GM18517 (cell line): ENCODE results near the gene SULF2.

Experiments
- ATAC-seq: cut with Tn5 transposase; IDR thresholded peaks from one replicate; pipeline ENCODE4 v1.9.1; 2021; ENCODE audit warnings: mild to moderate bottlenecking, moderate library complexity; ENCODE audit not compliant: unreplicated experiment

The SULF2 gene

DNA sequence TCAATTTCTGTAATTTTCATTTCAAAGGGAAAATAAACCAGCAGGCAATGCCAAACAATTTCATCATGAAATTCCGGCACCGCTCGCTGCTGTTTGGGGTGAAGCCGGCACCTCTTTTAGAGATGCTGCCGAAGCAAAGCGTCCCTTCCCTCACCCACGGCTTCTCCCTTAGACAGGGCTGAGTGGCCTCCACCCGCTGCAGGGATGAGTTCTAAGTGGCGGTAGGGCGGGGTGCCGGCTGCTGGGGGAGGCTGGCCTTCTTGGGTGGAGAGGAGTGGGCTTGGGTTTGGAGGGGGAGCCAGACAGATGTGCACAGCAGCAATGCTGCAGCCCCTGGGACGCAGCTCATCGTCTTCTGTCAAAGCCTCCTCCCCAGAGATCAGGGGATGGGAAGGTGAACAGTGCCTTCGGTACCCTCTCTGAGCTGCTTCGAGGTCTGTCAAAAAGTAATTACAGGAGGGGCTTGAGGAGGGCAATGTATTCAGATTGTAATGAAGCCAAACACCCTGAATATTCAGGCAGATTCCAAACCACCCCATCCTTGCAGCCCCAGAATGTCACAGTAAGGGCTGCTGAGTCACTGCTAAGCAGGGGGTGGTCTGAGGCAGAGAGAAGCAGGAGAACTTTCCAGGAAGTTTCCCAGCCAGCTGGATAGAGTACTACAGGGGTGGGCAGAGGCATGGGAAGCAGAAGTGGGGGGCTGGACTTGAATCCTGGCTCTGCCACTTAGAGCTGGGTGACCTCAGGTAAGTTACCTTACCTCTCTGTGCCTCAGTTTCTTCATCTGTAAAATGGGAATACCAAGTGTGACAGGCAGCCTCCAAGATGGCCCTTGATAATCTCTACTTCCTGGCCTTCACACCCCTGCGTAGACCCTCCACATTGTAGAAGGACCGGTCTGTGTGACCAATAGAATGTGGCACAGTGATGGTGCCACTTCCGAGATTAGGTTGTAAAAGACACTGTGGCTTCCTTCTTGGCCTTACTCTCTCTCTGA is 96.6 kb downstream of the SULF2 start:
- ATAC-seq = no peak

DNA sequence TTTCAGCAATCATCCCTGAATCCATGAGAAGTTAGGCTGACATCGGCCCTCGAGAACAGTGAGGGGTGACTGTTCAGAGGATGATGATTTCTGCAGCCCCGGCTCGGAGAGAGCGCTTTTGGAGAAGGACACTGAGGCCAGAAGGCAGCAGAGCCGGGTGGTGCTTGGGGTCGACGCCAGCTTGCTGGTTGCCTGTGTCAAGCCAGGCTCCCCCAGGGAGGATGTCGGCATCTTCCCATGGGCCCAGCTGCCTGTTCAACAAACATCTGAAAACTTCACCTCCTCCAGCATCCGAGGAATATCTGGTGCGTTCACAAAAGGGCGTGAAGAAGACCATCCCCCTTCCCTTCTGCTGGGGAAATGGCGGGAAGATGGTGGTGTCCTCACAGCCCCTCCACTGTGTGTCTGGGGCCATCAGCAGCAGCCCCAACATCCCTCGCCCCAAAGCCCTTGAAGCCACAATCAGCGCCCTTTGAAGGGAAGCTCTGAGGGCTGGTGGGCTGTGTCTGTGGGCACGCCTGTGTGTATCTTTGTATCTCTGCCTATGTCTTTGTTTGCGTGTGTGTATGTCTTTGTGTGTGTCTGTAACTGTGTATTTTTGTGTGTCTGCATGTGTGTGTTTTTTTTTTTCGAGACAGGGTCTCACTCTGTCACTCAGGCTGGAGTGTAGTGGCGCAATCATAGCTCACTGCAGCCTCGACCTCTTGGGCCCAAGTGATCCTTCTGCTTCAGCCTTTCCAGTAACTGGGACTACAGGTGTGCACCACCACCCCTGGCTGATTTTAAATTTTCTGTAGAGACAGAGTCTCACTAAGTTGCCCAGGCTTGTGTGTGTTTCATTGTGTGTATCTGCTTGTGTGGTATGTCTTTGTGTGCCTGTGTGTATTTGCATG is 97.9 kb downstream of the SULF2 start:
- ATAC-seq = no peak

DNA sequence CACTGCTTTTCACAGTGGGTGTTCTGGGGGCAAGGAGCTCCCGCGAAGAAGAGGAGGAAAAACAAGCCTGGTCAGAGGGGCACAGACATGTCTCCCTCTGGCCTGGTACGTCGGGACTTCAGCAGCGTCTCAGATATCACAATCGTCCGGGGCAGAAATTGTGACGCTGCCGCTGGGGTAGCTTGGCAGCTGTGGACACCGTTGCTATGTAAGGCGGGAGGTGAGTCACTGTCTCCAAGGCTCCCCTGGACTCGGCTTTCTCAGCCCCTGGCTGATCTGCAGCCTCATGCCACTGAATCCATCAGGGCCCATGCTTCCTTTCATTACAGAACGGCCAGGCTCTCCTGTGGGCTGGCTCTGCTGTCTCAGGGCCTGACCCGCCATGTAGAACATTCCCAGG is 98.7 kb downstream of the SULF2 start:
- no peak for ATAC-seq

DNA sequence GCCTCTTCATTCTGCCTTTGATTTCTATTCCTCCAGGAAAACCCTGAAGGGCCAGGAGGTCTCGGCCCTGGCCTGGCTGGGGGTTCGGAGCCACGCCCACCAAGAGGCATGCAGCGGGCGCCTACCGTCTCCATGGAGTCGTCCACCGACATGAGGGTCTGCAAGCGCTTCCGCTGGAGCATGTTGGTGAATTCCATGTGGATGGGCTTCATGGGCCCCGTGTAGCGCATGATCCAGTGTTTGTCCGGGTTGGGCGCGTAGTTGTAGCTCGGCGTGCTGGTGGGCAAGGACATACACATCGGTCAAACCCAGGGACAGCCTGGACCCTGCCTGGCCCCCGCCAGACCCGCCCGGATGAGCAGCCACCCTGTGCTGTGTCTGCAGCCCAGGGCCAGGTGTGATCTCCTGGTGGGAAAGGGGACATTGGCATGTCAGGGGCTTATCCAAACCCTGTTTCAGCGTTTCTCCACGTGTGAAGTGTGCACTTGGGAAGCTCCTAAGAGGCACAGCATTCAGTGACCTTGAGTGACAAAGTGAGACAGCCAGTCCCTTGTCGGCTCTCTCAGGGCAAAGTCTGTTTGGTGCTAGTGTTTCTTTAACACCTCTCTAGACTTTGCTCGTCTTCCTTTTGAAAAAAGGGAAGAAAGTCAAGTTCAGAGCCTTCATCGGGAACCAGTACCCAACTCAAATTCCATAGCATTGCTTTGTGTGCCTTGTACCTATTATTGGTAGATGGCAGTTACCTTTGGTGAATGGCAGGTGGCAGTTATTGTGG is 100.8 kb downstream of the SULF2 start:
- ATAC-seq = no peak

DNA sequence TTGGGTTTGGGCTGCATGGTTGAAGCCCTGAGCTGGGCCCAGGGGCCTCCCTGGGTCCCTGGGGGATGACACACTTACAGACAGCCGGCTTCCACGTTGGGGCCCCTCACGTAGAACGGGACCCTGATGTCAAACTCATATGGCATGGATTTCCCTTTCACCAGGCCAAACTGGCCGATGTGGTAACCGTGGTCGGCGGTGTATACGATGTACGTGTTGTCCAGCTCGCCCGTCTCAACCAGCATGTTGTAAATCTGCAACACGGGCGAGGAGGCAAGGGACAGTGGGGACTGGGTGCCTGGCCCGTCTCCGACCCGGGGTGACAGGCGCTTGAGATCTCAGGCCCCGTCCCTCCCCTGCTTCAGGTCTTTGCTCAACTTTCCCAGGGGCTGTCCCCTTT is 102.4 kb downstream of the SULF2 start:
- ATAC-seq = no peak

DNA sequence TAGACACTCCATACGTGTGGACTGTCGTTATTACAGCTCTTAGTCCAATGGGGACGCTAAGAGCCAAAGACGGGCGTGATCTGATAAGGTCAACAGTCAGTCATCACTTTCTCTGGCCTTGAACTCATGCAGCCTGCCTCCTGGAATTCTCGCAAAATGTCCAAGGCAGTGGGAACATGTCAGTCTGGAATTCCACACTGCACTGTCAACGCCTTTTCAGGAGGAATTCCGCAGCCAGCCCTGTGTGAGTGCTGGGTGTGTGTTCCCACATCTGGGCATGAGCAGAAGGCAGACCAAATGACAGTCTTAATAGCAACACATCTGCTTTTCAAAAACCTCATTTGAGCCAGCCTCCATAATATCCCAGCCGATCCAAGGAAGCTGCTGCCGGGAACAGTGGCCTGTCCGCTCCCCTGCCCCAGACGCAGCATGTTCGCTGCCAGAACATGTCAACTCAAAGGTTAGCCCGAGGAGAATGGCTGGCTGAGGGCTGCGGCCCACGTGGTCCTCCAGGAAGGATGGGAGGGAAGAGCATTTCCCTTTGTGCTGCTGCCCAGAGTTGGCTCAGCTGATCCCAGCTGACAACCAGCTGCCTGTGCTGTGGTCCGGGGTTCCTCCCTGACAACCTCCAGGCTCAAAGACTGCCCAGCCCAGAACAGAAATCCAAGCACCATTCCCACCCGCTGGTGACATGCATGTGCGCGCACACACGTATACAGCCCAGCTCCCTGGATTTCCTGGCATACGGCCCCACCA is 103.1 kb downstream of the SULF2 start:
- no peak for ATAC-seq

DNA sequence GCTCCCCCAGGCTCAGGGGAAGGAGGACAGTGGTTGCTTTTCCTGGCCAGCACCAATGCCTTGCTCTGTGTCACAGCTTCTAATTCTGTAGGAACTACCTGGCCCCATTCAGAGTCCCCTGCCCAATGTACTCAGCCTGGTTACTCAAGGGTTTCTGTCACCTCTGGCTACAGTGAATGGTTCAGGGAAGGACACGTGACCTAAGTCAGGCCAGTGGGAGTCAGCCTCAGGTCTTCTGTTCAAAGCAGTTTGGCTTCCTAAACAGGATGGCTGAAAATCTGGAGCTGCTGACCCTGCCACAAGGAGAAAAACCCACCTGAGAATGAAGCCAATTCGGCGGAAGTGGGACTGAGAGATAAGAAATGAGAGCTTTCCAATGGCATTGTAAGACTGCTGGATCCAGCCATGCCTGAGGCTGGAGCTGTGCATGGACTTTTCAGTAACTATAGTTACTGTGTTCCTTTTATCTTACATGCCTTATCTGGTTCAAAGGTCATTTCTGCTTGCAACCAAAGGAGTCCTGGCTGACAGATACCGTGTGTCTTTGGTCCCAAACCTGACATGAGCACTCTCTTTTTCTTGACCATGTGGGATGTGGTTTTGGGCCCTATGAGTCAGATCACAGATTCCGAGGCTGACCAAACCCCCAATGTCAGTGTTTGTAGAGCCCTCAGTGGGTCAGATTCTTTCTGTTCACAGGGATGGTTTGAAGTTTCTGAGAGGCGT is 104.3 kb downstream of the SULF2 start:
- no peak for ATAC-seq

DNA sequence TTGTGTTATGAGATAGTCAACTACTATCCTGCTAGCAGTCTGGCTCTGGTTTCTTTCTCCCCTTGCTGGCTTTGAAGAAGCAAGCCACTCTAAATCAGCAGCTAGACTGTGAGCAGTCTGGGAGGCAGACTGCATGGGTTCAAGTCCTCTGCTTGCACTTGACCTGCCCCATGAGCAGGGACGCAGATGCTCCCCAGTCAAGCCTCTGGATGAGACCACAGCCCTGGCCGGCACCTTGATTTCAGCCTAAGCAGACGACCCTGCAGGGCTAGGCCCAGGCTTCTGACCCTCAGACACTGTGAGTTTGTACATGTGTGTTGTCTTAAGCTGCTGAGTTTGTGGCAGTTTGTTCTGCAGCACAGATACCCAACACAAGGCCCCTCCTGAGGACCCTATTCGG is 105.8 kb downstream of the SULF2 start:
- no peak for ATAC-seq

DNA sequence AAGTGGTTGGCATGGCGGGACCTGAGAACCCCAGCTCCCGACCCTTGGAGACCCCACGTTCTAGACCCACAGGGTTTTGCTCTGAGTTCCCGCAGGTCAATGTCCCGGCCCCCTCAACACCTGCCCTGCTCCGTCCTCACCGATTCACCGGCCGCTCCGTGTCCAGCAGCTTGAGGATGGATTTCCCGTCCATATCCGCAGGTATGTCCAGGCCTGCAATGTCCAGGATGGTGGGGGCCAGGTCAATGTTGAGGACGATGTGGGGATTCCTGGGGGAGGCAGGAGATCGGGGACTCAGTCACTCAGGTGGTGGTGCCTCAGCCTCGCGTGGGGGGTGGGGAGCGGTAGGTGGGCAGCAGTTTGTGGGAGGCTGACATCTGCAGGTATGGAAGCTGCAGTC is 106.7 kb downstream of the SULF2 start:
- no peak for ATAC-seq

DNA sequence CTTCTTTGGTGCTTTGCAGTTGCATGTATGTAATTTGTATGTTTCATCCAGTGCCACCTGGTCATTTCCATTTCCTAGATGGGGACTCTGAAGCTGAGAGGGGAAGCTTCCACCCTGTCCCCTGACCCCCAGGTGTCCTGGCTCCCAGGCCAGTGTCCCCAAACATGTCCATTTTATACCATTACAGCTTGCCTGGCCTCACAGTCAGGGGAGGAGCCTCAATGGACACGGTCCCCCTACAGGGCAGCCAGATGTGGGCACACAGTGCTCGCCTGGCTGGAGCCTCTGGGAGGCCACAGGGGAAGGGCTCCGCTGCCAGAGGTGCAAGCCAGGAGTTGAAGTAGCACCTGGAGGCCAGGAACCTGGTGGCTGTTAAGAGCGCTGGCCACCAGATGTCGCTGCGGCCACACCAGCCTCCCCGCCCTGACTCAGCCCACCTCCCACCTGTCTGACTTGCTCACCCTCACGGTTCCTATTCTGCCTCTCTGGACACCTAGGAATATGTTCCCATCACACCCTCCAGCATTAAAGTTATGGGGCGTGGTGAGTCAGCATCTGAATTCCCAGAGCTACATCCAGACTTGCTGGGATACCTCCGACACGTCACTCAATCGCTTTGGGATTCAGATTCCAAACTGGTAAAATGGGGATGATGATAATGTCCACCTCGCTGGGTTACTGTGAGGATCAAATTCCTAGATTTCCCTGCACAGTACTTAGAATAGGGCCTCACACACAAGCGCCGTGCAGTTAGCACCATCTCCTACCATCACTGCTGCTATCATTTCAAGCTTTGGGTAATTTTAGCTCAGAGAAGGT is 107.4 kb downstream of the SULF2 start:
- no peak for ATAC-seq

DNA sequence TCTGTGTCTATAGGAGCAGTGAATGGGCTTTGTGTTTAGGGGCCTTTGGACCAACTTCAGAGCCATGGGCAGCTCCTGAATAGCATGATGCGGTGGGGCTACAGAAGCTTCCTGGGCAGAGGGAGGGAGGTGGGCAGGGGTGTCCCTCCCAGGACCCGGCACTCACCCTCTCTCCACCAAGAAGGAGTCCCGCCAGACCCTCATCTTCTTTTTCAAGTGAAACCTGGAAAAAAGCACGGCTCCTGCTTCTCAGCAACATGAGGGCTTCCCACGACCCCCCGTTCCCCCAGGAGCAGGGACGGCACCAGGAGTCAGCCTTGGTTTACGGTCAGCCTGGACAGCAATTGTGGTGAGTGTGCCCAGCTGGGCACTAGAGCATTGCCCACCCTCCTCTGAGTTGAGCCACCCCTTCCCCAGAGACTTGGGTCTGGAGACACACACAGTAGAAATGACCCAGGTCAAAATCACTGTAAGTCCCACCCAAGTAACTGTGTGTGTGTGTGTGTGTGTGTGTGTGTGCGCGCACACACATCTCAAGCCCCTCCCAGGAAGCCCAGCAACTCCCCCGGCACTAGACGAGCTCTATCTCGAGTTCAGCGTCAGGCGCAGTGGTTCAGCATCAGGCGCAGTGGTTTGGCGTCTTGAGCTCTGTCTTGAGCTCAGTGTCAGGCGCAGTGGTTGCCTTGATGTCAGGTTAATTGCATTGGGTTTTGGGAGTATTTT is 108.2 kb downstream of the SULF2 start:
- no peak for ATAC-seq

DNA sequence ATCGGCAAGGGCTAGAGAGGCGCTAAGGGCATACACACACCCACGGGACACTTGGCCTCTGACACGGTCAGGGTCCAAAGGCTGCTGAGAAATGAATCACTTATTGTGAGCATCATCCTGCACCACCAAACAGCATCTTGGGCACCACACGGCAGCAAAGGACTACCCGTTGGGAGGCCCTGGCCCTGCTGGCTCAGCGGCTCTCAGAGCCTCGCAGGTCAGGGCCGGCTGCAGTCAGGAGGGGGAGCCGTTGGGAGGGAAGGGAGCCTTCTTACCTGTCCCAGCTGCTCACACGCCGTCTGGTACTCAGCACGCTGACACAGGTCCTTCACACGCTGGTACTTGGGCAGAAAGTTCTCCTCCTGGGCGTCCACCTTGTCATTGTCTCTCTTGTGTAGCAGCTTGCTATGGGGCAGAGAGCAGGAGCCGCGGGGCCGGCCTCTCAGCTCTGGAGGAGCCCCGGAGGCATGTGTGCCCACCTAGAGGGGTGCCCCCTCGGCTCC is 109.0 kb downstream of the SULF2 start:
- ATAC-seq = no peak

DNA sequence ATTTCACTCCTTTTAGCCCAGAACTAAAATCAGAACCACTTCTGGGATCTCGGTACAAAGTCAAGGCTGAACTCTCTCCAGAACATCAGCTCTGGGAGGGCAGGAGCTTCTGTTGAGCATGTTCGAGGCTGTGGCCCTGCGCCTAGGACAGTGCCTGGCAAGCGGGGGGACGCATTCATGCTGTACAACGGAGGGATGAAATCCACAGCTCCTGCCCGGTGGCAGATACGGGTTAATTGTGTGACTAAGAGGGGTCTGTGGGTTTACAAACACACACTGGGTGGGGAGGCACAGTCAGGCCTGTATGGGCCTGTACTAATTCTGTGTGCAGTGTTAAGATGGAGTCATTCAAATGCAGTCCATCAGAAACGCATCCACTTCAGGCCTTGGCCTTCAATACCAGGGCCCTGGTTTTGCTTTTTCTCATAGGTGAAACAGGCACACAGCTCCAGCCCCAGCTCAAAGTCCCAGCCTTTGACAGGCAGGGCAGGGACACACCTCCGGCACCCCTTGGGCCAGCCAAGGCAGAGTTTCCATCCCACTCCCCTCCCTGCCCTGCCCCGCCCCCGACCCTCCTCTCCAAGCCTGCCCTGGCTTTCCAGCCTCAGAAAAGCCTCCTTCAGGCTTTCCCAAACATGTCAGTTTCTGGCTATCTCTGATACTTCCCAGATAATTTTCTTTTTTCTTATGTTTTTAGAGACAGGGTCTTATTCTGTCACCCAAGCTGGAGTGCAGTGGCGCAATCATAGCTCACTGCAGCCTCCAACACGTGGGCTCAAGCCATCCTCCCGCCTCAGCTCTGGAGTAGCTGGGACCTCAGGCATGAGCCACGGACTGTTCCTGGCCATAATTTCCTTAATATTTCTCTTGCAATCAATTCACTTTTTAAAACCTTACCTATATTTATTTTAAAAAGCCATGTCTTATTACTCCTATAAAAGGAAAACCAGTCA is 109.8 kb downstream of the SULF2 start:
- ATAC-seq = no peak

DNA sequence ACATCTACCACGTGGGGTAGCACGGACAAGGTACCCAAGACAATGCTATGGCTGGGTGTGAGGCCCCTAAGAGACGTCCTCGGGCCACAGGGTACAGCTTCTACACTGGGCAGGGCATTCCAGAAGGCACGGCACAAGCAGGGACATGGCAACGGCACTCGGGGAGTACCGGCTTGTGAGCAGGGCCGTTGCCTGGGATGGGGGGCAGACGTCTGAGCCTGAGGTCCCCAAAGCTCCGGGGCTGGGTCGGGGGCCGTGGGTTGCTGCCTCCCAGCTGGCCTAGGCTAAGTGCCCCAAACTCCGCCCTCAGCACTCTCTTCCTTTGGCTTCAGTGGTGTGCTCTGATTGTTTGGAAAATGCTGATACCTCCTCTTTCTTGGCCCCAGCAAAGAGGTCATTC is 110.6 kb downstream of the SULF2 start:
- ATAC-seq = no peak

DNA sequence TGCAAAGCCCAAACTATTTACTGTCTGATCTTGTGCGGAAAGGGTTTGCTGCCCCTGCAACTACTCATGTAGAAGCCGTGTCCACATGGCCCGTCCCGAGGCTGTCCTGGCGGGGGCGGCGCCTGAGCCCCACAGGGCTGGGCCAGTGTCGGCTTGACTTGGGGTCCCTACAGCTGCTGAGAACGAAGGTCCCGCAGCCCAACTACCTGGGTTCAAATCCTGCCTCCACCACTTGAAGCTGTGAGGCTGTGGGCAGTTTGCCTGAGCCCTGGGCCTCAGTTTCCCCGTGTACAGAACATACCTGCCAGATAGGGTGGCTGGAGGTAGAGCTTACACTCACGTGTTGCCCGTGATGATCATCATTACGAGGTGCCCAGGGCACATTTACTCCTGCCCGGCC is 111.1 kb downstream of the SULF2 start:
- no peak for ATAC-seq

DNA sequence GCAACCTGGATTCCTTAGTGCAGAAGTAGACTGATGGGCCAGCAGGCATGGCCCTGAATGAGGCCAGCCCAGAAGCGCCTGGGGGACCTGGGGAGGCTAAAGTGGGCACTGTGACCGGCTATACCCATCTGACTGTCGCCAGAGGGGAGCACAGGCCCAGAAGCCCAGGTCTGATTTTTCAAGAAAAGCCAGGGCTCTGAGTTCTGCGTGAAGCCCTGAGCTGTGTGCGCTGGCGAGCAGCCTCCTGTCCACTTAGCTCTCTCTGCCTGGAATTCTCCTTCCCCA is 111.7 kb downstream of the SULF2 start:
- no peak for ATAC-seq
